Gastroesophageal sphincter (tissue), 4 donors: Measurements from ENCODE around the gene NCOA3. TPM values are rescaled to one million over a fixed set of nuclear protein-coding genes. Genes with fewer than 3 reads are reported as not detected.

ENCODE experiments used
- ATAC-seq: fragments of 150-250 bp; one replicate; pipeline ENCODE4 v1.9.1; 2016; ENCODE audit warnings: mild to moderate bottlenecking, moderate library complexity
- H3K27ac ChIP-seq, 4 donors: fragments of 200-600 bp; sonication (generic) in 3 of 4; 1 replicate in 3 of 4; 2 replicates in 1 of 4; pipeline ENCODE4 v1.5.1; 2016 to 2019
- H3K27me3 ChIP-seq: fragments of 200-600 bp; sonication (generic); one replicate; pipeline ENCODE4 v1.5.1; 2019
- H3K36me3 ChIP-seq, 2 donors: fragments of 200-600 bp; sonication (generic); one replicate each; pipeline ENCODE4 v1.5.1; 2019; ENCODE audit warnings: control low read depth in 1 of 2
- H3K4me1 ChIP-seq, 3 donors: fragments of 200-600 bp; sonication (generic); 1 replicate in 2 of 3; 2 replicates in 1 of 3; pipeline ENCODE4 v1.5.1; 2016 to 2019; ENCODE audit warnings: control low read depth in 2 of 3
- H3K4me3 ChIP-seq, 2 donors: fragments of 200-600 bp; sonication (generic); one replicate each; pipeline ENCODE4 v1.5.1; 2019; ENCODE audit warnings: mild to moderate bottlenecking in 1 of 2, moderate library complexity in 1 of 2
- H3K9me3 ChIP-seq, 3 donors: fragments of 200-600 bp; sonication (generic); one replicate each; pipeline ENCODE4 v1.5.1; 2017 to 2019; ENCODE audit warnings: control low read depth in 2 of 3
- EP300 ChIP-seq: sonication (generic); formaldehyde crosslinking; IDR thresholded peaks from one replicate; pipeline ENCODE4 v1.6.1; 2017; ENCODE audit warnings: antibody characterized with exemption, mild to moderate bottlenecking
- POLR2A ChIP-seq, 2 donors: fragments of 450-650 bp; IDR thresholded peaks; one replicate each; pipeline ENCODE4 v1.6.1; 2017; ENCODE audit warnings: antibody characterized with exemption in 2 of 2, mild to moderate bottlenecking in 2 of 2, moderate library complexity in 1 of 2
- POLR2AphosphoS5 ChIP-seq: sonication (generic); formaldehyde crosslinking; IDR thresholded peaks from one replicate; pipeline ENCODE4 v1.6.1; 2017; ENCODE audit warnings: antibody characterized with exemption
- WGBS, 2 donors: methylation state at CpG; one replicate each; pipeline ENCODE4 v1.1.5; 2018; ENCODE audit warnings: low coverage in 1 of 2; 5-methylcytosine and 5-hydroxymethylcytosine counted together
- total RNA-seq, 4 donors: library from RNA; depleted of rRNA; stranded (reverse); fragments of >200 nt; gene quantifications; one replicate each; pipeline ENCODE4 v1.1.0, GENCODE V29; 2016
- TF ChIP-seq, protein P1 (sequence below), 4 experiments: fragments of 200-600 bp in 2 of 4; fragments of 450-650 bp in 2 of 4; sonication (generic) in 1 of 4; IDR thresholded peaks; one replicate each; pipeline ENCODE4 v1.5.1; 2017 to 2019; ENCODE audit warnings: antibody characterized with exemption in 4 of 4, mild to moderate bottlenecking in 2 of 4, moderate library complexity in 2 of 4

The NCOA3 gene
- total RNA-seq, 4 donors from 2014 or later = 28.8 to 44.5 (median 37.6) TPM

DNA sequence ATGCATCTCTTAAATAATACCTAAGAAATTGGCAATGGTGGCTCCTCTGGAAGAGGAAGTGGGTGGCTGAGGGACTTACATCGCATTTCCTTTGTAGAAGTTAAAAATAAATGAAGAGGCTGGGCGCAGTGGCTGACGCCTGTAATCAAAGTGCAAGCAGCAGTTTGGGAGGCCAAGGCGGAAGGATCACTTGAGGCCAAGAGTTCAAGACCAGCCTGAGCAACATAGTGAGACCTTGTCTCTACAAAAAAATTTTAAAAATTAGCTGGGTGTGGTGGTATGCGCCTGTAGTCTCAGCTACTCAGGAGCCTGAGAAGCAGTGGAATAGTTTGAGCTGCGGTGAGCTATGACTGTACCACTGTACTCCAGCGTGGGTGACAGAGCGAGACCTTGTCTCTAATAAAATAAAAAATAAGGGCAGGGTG, 12.2 kb upstream of the NCOA3 start:
- WGBS, 2 donors = 70 to 94% methylated on average over 4 to 5 of the region's 8 CpGs
- H3K27me3 ChIP-seq = no peaks in the 10 kb centered on the region
- no peak for ATAC-seq

DNA sequence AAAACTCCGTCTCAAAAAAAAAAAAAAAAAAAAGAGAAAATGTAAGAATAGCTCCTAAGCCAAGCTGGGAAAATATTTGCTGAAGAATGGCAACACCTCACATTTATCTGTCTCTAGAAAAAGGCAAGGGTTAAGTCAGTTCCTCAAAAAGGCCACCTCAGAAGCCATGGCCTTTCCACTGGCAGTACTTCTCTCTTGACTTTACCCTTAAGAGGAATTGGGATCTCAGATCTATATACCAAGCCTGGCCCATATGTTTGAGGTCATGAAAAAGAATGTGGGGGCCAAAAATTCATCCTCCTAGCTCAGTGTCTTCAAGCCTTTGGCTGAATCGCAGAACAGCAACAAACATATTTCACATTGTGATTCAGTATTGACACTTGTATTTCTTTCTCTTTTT, 10.9 kb upstream of the NCOA3 start:
- TF ChIP-seq POLR2AphosphoS5 (no peak), POLR2A (IDR thresholded peaks at IDR 0.05) (no peak), EP300 (no peak)
- TF ChIP-seq, protein P1, sequence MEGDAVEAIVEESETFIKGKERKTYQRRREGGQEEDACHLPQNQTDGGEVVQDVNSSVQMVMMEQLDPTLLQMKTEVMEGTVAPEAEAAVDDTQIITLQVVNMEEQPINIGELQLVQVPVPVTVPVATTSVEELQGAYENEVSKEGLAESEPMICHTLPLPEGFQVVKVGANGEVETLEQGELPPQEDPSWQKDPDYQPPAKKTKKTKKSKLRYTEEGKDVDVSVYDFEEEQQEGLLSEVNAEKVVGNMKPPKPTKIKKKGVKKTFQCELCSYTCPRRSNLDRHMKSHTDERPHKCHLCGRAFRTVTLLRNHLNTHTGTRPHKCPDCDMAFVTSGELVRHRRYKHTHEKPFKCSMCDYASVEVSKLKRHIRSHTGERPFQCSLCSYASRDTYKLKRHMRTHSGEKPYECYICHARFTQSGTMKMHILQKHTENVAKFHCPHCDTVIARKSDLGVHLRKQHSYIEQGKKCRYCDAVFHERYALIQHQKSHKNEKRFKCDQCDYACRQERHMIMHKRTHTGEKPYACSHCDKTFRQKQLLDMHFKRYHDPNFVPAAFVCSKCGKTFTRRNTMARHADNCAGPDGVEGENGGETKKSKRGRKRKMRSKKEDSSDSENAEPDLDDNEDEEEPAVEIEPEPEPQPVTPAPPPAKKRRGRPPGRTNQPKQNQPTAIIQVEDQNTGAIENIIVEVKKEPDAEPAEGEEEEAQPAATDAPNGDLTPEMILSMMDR (IDR thresholded peaks at IDR 0.05) = no peak
- no peaks in the 10 kb centered on the region for H3K27me3 ChIP-seq
- no peaks in the 10 kb centered on the region for H3K9me3 ChIP-seq
- ATAC-seq = no peak
- H3K27ac ChIP-seq = no peak overlapping the region
- WGBS, 2 donors = 88 to 93% methylated on average over 2 of the region's 2 CpGs
- no peaks in the 10 kb centered on the region for H3K36me3 ChIP-seq
- H3K4me1 ChIP-seq = peaks cover 0 to 23% (median 13%) of the 10 kb centered on the region in 3 donors
- no peak overlapping the region for H3K4me3 ChIP-seq

More for the DNA sequence above, 12.2 kb upstream of the NCOA3 start:
- no peaks in the 10 kb centered on the region for H3K9me3 ChIP-seq
- H3K27ac ChIP-seq = no peak overlapping the region
- no peak overlapping the region for H3K4me3 ChIP-seq
- peaks cover 0 to 23% (median 13%) of the 10 kb centered on the region in 3 donors for H3K4me1 ChIP-seq
- TF ChIP-seq POLR2AphosphoS5 = no peak
- no peak for TF ChIP-seq POLR2A (IDR thresholded peaks at IDR 0.05)
- TF ChIP-seq EP300 = no peak
- TF ChIP-seq, protein P1 (IDR thresholded peaks at IDR 0.05) = no peak
- H3K36me3 ChIP-seq = no peaks in the 10 kb centered on the region

DNA sequence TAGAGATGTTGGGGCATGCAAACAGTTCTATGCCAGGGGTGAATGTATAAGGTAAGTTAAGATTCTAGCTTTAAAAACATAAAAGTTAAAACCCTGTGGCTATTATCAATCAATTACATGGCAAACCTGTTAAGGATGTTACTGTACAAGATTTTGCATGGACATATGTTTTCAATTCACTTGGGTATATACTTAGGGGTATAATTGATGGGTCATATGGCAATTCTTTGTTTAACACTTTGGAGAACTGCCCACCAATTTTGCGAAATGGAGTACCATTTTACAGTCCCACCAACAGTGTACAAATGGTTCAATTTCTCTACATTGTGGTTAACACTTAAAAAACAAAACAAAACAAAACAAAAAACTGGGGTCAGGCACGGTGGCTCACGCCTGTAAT, 9.4 kb upstream of the NCOA3 start:
- Histone ChIP-seq H3K9me3 (no peaks in the 10 kb centered on the region), H3K4me1 (peaks cover 0 to 23% (median 13%) of the 10 kb centered on the region in 3 donors), H3K4me3 (no peak overlapping the region), H3K27me3 (no peaks in the 10 kb centered on the region), H3K36me3 (no peaks in the 10 kb centered on the region), H3K27ac (peak overlapping the region in 3 of 4 donors; percentile 73 to 85 (median 79))
- TF ChIP-seq EP300 = no peak
- no peak for TF ChIP-seq POLR2AphosphoS5
- TF ChIP-seq POLR2A (IDR thresholded peaks at IDR 0.05) = no peak
- TF ChIP-seq, protein P1 (IDR thresholded peaks at IDR 0.05) = no peak
- ATAC-seq = no peak
- WGBS, 2 donors = 94 to 100% methylated on average over 2 to 3 of the region's 3 CpGs

DNA sequence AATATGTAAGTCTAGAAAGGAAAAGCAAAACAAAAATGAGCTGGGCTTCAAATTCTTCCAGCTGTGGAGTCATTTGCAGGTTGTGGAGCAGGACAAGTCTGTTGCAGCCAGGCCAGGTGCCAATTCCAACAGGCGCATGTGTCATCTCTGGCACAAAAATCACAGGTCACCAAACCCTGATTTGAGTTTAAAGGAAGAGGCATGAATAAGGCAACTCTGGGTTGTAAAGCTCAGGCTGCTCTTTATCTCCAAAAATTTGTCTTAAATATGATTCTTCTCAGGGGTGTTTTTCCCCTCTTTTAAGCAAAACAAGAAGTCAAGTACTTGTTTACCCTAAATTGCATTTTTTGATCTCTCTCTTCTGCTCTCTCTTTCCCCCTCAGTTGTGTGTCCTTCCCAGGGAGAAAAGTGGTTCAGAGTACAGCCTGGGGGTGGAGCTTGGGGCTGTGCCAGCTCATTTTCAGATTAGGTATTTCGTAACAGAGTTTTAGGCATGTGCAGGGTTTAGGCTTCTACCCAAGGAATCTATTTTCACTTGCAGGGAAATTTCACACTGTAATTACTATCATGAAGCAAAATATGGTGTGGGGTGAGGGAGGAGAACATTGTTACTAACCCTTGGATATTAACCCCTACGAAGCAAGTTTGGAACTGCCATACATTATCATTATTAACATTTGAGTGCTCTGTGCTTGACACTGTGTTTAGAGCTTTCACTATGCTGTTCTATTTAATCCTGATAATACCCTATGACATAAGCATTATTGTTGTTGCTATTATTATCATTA, 8.3 kb upstream of the NCOA3 start:
- H3K27ac ChIP-seq = peak overlapping the region; percentile 44 to 85 (median 76)
- 7 to 8% methylated on average over 3 of the region's 3 CpGs for WGBS, 2 donors

More for the DNA sequence above, 8.3 kb upstream of the NCOA3 start:
- H3K4me1 ChIP-seq = peaks cover 0 to 23% (median 13%) of the 10 kb centered on the region in 3 donors
- no peaks in the 10 kb centered on the region for H3K36me3 ChIP-seq
- H3K9me3 ChIP-seq = no peaks in the 10 kb centered on the region
- H3K4me3 ChIP-seq = no peak overlapping the region
- no peaks in the 10 kb centered on the region for H3K27me3 ChIP-seq
- TF ChIP-seq, protein P1 (IDR thresholded peaks at IDR 0.05) = no peak
- no peak for TF ChIP-seq POLR2A (IDR thresholded peaks at IDR 0.05)
- peak; percentile 70 for TF ChIP-seq POLR2AphosphoS5
- peak; percentile 94 for ATAC-seq
